HG03039 (cell line): ENCODE results near the gene RSPH3.
"Not testable (repeated sequence)": the region's sequence is repeated elsewhere in the genome, so short reads cannot be mapped to it uniquely, and the experiment has no call there.

ENCODE experiments used
- ATAC-seq: cut with Tn5 transposase; IDR thresholded peaks from one replicate; pipeline ENCODE4 v1.9.1; 2021; ENCODE audit warnings: mild to moderate bottlenecking, moderate library complexity; ENCODE audit not compliant: unreplicated experiment

The RSPH3 gene

GRCh38 chr6:159030168-159030567 is 30.2 kb upstream of the RSPH3 start:
- no peak for ATAC-seq

- not testable (repeated sequence) for ATAC-seq
Observed at GRCh38 chr6:159025224-159025623, 25.2 kb upstream of the RSPH3 start.

GRCh38 chr6:159023893-159024292 is 23.9 kb upstream of the RSPH3 start:
- no peak for ATAC-seq

GRCh38 chr6:159020011-159020410 is 20.0 kb upstream of the RSPH3 start:
- no peak for ATAC-seq

- ATAC-seq: no peak
Observed at GRCh38 chr6:159017757-159018559, 18.0 kb upstream of the RSPH3 start.

- no peak for ATAC-seq
Observed at GRCh38 chr6:159014406-159014805, 14.4 kb upstream of the RSPH3 start.

GRCh38 chr6:159013229-159013628 is 13.2 kb upstream of the RSPH3 start:
- ATAC-seq: no peak

GRCh38 chr6:159012201-159012600 is 12.2 kb upstream of the RSPH3 start:
- ATAC-seq: no peak

- ATAC-seq: not testable (repeated sequence)
Observed at GRCh38 chr6:159010037-159010612, 10.1 kb upstream of the RSPH3 start.

GRCh38 chr6:159008656-159009288 is 8.8 kb upstream of the RSPH3 start:
- ATAC-seq: no peak

- ATAC-seq: no peak
Observed at GRCh38 chr6:159007510-159007909, 7.5 kb upstream of the RSPH3 start.

- ATAC-seq: no peak
Observed at GRCh38 chr6:159005436-159005835, 5.4 kb upstream of the RSPH3 start.

GRCh38 chr6:159004592-159004991 is 4.6 kb upstream of the RSPH3 start:
- ATAC-seq: no peak

GRCh38 chr6:159002432-159003155 is 2.6 kb upstream of the RSPH3 start:
- no peak for ATAC-seq

- peak; percentile 24 for ATAC-seq
Observed at GRCh38 chr6:158999154-158999665, 792 bp downstream of the RSPH3 start.

GRCh38 chr6:158996856-158997255 is 3.1 kb downstream of the RSPH3 start:
- ATAC-seq: no peak

- ATAC-seq: no peak
Observed at GRCh38 chr6:158993639-158994038, 6.4 kb downstream of the RSPH3 start.

GRCh38 chr6:158991017-158991723 is 8.8 kb downstream of the RSPH3 start:
- no peak for ATAC-seq

GRCh38 chr6:158989711-158990110 is 10.3 kb downstream of the RSPH3 start:
- ATAC-seq: not testable (repeated sequence)

GRCh38 chr6:158988477-158988876 is 11.5 kb downstream of the RSPH3 start:
- no peak for ATAC-seq

GRCh38 chr6:158987657-158988056 is 12.3 kb downstream of the RSPH3 start:
- no peak for ATAC-seq
